Ascending aorta (tissue), 2 donors: ENCODE results near the gene ADAMTSL2. TPM values are rescaled to one million over a fixed set of nuclear protein-coding genes. Genes with fewer than 3 reads are reported as not detected.

Experiments used
- DNase-seq, 2 donors: peaks; one replicate each; pipeline ENCODE4 v3.0.0-alpha.2; 2019; ENCODE audit warnings: low spot score in 2 of 2
- H3K27ac ChIP-seq, 2 donors: fragments of 200-600 bp; sonication (generic); one replicate each; pipeline ENCODE4 v1.5.1; 2016 to 2017; ENCODE audit warnings: mild to moderate bottlenecking in 1 of 2
- H3K27me3 ChIP-seq: fragments of 200-600 bp; sonication (generic); one replicate; pipeline ENCODE4 v1.5.1; 2017
- H3K36me3 ChIP-seq, 2 donors: fragments of 200-600 bp; sonication (generic); one replicate each; pipeline ENCODE4 v1.5.1; 2016
- H3K4me1 ChIP-seq, 2 donors: fragments of 200-600 bp; sonication (generic); one replicate each; pipeline ENCODE4 v1.5.1; 2016 to 2017; ENCODE audit warnings: mild to moderate bottlenecking in 1 of 2
- H3K4me3 ChIP-seq, 2 donors: fragments of 200-600 bp; sonication (generic); one replicate each; pipeline ENCODE4 v1.5.1; 2016 to 2017; ENCODE audit warnings: mild to moderate bottlenecking in 1 of 2
- H3K9me3 ChIP-seq, 2 donors: fragments of 200-600 bp; sonication (generic); one replicate each; pipeline ENCODE4 v1.5.1; 2016
- intact Hi-C: fragments of 100-400 bp; cut with DNase I; formaldehyde crosslinking; loops from one replicate; pipeline ENCODE4 v1.15.1; 2023
- total RNA-seq: library from RNA; depleted of rRNA; stranded (reverse); fragments of >200 nt; gene quantifications from one replicate; pipeline ENCODE4 v1.1.0, GENCODE V29; 2016
- TF ChIP-seq, protein P1 (sequence below), 3 experiments: fragments of 200-600 bp in 2 of 3; fragments of 450-650 bp in 1 of 3; sonication (generic) in 2 of 3; IDR thresholded peaks; one replicate each; pipeline ENCODE4 v1.5.1; 2016 to 2019; ENCODE audit warnings: antibody characterized with exemption in 3 of 3, mild to moderate bottlenecking in 1 of 3, moderate library complexity in 1 of 3

Gene ADAMTSL2
- total RNA-seq, 1 donor from 2014 or later, result 3.4 TPM

DNA sequence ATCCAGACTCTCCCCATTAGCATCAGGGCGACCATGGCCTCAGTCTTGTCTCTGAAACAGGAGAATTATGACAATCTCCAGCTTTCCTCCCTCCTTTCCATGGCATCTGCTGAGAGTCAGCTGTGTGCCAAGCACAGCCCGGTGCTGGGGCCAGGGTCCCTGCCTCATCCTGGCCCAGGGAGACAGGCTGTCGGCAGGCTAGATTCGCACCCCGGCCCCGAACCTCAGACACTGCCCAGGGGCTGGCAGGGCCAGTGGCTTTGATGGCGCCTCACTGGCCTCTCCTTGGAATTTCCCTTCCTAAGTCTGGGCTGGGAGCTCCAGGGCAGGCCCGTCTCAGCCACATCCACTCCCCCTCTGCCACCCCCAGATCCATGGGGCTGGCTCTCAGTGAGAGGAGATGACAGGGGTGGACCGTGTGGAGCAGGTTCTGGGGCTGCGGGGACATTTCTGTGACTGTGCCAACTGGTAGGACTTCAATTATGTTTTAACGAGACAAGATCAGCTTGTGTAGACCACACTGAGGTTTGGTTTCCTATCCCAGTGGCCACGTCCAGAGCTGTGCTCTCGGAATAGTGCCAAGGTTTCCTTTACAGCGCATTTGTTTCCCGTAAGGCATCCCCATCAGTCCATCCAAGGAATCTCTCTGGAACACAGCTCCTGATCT lies 59.2 kb downstream of the ADAMTSL2 start:
- H3K4me3 ChIP-seq, result no peak overlapping the region
- no peaks in the 10 kb centered on the region for H3K4me1 ChIP-seq
- DNase-seq, result no peak
- TF ChIP-seq, protein P1, sequence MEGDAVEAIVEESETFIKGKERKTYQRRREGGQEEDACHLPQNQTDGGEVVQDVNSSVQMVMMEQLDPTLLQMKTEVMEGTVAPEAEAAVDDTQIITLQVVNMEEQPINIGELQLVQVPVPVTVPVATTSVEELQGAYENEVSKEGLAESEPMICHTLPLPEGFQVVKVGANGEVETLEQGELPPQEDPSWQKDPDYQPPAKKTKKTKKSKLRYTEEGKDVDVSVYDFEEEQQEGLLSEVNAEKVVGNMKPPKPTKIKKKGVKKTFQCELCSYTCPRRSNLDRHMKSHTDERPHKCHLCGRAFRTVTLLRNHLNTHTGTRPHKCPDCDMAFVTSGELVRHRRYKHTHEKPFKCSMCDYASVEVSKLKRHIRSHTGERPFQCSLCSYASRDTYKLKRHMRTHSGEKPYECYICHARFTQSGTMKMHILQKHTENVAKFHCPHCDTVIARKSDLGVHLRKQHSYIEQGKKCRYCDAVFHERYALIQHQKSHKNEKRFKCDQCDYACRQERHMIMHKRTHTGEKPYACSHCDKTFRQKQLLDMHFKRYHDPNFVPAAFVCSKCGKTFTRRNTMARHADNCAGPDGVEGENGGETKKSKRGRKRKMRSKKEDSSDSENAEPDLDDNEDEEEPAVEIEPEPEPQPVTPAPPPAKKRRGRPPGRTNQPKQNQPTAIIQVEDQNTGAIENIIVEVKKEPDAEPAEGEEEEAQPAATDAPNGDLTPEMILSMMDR (IDR thresholded peaks at IDR 0.05), result no peak
- no peaks in the 10 kb centered on the region for H3K36me3 ChIP-seq
- H3K9me3 ChIP-seq, result peaks cover 17 to 19% of the 10 kb centered on the region in 2 donors
- no peak overlapping the region for H3K27ac ChIP-seq
- no peaks in the 10 kb centered on the region for H3K27me3 ChIP-seq
- intact Hi-C loops, result no loop called here

DNA sequence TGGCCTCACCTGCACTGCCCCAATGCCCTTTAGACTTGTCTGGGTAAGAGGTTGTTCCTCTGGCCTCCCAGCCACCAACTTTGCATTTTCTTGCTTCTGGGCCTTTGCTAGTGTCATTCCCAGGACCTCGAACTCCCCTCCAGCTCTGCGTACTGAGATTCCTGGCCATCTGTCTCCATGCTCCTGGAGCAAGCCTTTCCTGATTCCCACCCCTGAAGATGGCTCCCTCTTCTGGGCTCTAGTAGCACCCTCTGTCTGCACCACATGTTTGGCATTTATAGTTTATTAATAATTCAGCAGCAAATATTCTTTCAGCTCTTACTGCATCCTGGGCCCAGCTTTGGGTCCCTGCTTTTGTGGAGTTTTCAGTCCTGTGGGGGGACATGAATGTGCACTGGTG lies 59.8 kb downstream of the ADAMTSL2 start:
- DNase-seq, result no peak
- TF ChIP-seq, protein P1 (IDR thresholded peaks at IDR 0.05), result no peak
- no peak overlapping the region for H3K4me3 ChIP-seq
- H3K9me3 ChIP-seq, result peaks cover 17 to 19% of the 10 kb centered on the region in 2 donors
- H3K36me3 ChIP-seq, result no peaks in the 10 kb centered on the region
- intact Hi-C loops, result no loop called here
- H3K27me3 ChIP-seq, result no peaks in the 10 kb centered on the region
- no peak overlapping the region for H3K27ac ChIP-seq
- no peaks in the 10 kb centered on the region for H3K4me1 ChIP-seq

DNA sequence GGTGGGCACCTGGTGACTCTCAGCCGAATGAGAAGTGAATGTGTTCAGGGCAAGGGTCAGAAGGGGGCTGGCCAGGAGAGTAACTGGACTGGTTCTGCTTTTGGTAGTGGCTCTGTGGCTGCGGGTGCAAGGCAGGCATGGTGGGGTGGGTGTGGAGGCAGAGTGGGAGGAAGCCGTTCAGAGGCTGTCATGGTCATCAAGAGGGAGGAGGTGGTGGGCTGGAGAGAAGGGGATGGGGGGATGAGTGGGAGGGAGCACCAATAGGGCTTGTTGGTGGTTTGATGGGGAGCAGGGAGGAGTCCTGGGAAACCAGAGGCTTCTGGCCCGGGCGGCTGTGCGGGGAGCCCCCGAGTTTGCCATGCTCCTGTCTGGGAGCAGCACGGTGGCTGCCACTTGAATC lies 61.4 kb downstream of the ADAMTSL2 start:
- no peak overlapping the region for H3K4me3 ChIP-seq
- intact Hi-C loops, result no loop called here
- no peak for DNase-seq
- peaks cover 17 to 19% of the 10 kb centered on the region in 2 donors for H3K9me3 ChIP-seq
- no peaks in the 10 kb centered on the region for H3K36me3 ChIP-seq
- H3K4me1 ChIP-seq, result no peaks in the 10 kb centered on the region
- TF ChIP-seq, protein P1 (IDR thresholded peaks at IDR 0.05), result no peak
- no peaks in the 10 kb centered on the region for H3K27me3 ChIP-seq
- no peak overlapping the region for H3K27ac ChIP-seq

DNA sequence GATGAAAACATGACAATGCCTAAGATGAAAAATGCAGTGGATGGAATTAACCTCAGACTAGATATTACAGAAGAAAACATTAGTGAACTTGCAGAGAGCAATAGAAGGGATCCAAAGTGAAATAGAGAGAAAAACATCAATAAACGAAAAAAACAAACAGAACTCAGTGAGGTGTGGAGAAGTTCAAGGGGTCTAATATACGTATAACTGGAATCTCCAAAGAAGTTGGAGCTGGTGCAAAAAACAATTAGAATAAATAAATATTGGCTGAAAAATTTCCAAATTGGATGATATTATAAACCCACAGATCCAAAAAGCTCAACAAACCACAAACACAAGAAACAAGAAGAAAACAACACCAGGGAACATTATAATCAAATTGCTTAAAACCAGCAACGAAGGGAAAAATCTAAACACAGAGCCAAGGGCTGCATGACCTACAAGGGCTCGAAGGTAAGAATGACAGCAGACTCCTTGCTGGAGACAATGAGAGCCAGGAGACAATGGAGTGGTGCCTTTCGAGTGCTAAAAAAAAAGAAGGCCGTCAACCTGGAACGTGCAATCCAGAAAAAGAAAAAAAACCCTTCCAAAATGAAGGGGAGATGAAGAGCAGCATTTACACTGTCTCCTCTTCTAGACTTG lies 62.9 kb downstream of the ADAMTSL2 start:
- DNase-seq, result no peak
- intact Hi-C loops, result no loop called here

DNA sequence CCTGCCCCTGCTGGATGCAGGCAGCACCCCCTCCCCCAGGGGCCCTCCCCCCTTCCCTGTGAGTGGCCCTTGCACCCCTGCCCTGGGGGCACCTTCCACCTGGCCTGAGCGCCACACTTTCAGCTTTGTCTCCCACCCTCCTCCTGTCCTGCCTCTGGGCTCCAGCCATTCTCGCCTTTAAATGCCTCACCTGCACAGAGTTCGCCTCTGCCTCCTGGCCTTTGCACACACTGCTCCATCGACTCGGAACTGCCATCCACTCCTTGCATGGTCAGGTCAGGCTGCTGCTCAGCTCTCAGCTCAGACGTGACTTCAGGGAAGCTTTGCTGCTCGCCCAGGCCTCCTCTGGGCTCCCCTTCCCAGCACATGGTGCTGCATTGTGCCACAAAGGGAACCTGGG lies 64.5 kb downstream of the ADAMTSL2 start:
- TF ChIP-seq, protein P1 (IDR thresholded peaks at IDR 0.05), result no peak
- no peaks in the 10 kb centered on the region for H3K36me3 ChIP-seq
- H3K4me3 ChIP-seq, result no peak overlapping the region
- intact Hi-C loops, result no loop called here
- H3K27ac ChIP-seq, result no peak overlapping the region
- H3K4me1 ChIP-seq, result no peaks in the 10 kb centered on the region
- peaks cover 17 to 19% of the 10 kb centered on the region in 2 donors for H3K9me3 ChIP-seq
- DNase-seq, result no peak
- H3K27me3 ChIP-seq, result no peaks in the 10 kb centered on the region

More for the DNA sequence above, 62.9 kb downstream of the ADAMTSL2 start:
- TF ChIP-seq, protein P1 (IDR thresholded peaks at IDR 0.05), result no peak
- Histone ChIP-seq H3K4me3 (no peak overlapping the region), H3K27ac (no peak overlapping the region), H3K27me3 (no peaks in the 10 kb centered on the region), H3K36me3 (no peaks in the 10 kb centered on the region), H3K4me1 (no peaks in the 10 kb centered on the region), H3K9me3 (peaks cover 17 to 19% of the 10 kb centered on the region in 2 donors)
